Suprapubic skin (tissue), 4 donors: ENCODE results near the gene DYNLT2B. TPM values are rescaled to one million over a fixed set of nuclear protein-coding genes. Genes with fewer than 3 reads are reported as not detected.
"Not testable (repeated sequence)": the region's sequence is repeated elsewhere in the genome, so short reads cannot be mapped to it uniquely, and the experiment has no call there.

Experiments used
- DNase-seq, 2 donors: peaks; one replicate each; pipeline ENCODE4 v3.0.0-alpha.2; 2019; ENCODE audit warnings: low spot score in 2 of 2
- H3K27ac ChIP-seq: fragments of 200-600 bp; sonication (generic); one replicate; pipeline ENCODE4 v1.5.1; 2019
- H3K27me3 ChIP-seq: fragments of 200-600 bp; sonication (generic); one replicate; pipeline ENCODE4 v1.5.1; 2019
- H3K36me3 ChIP-seq: fragments of 200-600 bp; sonication (generic); one replicate; pipeline ENCODE4 v1.5.1; 2019
- H3K4me1 ChIP-seq: fragments of 200-600 bp; sonication (generic); one replicate; pipeline ENCODE4 v1.5.1; 2019
- H3K4me3 ChIP-seq: fragments of 200-600 bp; sonication (generic); one replicate; pipeline ENCODE4 v1.5.1; 2019; ENCODE audit warnings: mild to moderate bottlenecking
- H3K9me3 ChIP-seq: fragments of 200-600 bp; sonication (generic); one replicate; pipeline ENCODE4 v1.5.1; 2019
- EP300 ChIP-seq: sonication (generic); formaldehyde crosslinking; IDR thresholded peaks from one replicate; pipeline ENCODE4 v1.6.1; 2017; ENCODE audit warnings: antibody characterized with exemption
- POLR2A ChIP-seq, 2 donors: fragments of 450-650 bp; IDR thresholded peaks; one replicate each; pipeline ENCODE4 v1.6.1; 2017; ENCODE audit warnings: antibody characterized with exemption in 2 of 2, mild to moderate bottlenecking in 2 of 2, moderate library complexity in 2 of 2
- POLR2AphosphoS5 ChIP-seq, 3 donors: sonication (generic); formaldehyde crosslinking; IDR thresholded peaks; one replicate each; pipeline ENCODE4 v1.6.1; 2017; ENCODE audit warnings: antibody characterized with exemption in 3 of 3
- WGBS: methylation state at CpG from one replicate; pipeline ENCODE4 v1.1.5; 2018; 5-methylcytosine and 5-hydroxymethylcytosine counted together
- total RNA-seq, 4 donors: library from RNA; depleted of rRNA; stranded (reverse); fragments of >200 nt; gene quantifications; one replicate each; pipeline ENCODE4 v1.1.0, GENCODE V29; 2016
- TF ChIP-seq, protein P1 (sequence below), 2 donors: fragments of 200-600 bp in 1 of 2; fragments of 450-650 bp in 1 of 2; sonication (generic) in 1 of 2; IDR thresholded peaks; one replicate each; pipeline ENCODE4 v1.5.1; 2016 to 2019; ENCODE audit warnings: antibody characterized with exemption in 2 of 2, mild to moderate bottlenecking in 1 of 2, moderate library complexity in 1 of 2

The DYNLT2B gene
- 10 to 100 TPM in 2 of 4 donors, 1 to 10 TPM in 2; 5.3 to 13.1 (median 10.6) TPM for total RNA-seq

DNA sequence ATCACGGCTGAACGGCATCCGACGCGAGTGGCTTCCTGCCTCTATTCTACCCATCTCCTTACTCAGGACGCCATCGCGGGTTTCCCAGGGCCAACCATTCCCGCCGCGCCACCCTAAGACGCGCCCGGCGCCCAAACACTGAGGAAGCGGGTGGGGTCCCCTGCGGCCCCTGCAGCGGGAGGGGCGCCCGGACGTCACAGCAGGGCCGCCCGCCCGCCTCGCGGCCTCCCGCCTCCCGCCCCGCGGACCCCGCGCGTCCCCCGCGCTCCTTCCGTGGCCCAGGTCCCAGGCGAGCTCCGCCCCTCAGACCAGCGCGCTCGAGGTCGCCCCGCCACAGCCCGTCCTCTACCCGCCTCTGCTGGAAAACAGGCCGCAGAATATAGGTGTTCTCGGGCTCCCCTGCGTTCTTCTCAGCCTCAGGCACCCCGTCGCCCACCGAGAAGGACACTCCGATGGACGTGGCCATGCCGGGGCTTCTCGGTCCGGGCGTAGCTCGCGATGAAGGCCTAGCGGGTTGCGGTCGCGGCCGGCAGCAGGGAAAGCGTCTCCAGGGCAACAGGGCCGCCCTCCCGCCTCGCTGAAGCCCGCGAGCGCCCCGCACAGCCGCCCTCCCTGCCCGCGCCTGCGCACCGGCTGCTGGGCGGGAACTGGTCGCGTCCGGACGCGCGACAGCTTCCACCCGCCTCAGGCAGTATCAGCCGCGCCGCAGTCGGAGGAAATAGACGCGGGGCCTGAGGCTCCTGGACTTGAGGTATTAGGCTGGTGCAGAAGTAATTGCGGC is at the start of gene DYNLT2B:
Gene DYNLT2B (minus strand): TSS at position 554 of the 781 bp plus-strand sequence. CDS start 88 bp downstream, at position 466.
- H3K27ac ChIP-seq, result peak within 1 kb of the TSS; percentile 92
- peaks cover 20% of the 10 kb centered on the region for H3K4me1 ChIP-seq
- WGBS, result under 1% methylated on average over 22 of the region's 92 CpGs
- DNase-seq, result peak; percentile 90
- H3K9me3 ChIP-seq, result no peaks in the 10 kb centered on the region
- H3K36me3 ChIP-seq, result no peaks in the 10 kb centered on the region
- no peaks in the 10 kb centered on the region for H3K27me3 ChIP-seq
- TF ChIP-seq POLR2A (IDR thresholded peaks at IDR 0.05) (peak in 1 of 2 donors; percentile 20), POLR2AphosphoS5 (IDR thresholded peaks at IDR 0.05) (peak in 1 of 3 donors; percentile 21), EP300 (no peak)
- TF ChIP-seq, protein P1, sequence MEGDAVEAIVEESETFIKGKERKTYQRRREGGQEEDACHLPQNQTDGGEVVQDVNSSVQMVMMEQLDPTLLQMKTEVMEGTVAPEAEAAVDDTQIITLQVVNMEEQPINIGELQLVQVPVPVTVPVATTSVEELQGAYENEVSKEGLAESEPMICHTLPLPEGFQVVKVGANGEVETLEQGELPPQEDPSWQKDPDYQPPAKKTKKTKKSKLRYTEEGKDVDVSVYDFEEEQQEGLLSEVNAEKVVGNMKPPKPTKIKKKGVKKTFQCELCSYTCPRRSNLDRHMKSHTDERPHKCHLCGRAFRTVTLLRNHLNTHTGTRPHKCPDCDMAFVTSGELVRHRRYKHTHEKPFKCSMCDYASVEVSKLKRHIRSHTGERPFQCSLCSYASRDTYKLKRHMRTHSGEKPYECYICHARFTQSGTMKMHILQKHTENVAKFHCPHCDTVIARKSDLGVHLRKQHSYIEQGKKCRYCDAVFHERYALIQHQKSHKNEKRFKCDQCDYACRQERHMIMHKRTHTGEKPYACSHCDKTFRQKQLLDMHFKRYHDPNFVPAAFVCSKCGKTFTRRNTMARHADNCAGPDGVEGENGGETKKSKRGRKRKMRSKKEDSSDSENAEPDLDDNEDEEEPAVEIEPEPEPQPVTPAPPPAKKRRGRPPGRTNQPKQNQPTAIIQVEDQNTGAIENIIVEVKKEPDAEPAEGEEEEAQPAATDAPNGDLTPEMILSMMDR (IDR thresholded peaks at IDR 0.05), result no peak
- peak within 1 kb of the TSS; percentile 96 for H3K4me3 ChIP-seq

DNA sequence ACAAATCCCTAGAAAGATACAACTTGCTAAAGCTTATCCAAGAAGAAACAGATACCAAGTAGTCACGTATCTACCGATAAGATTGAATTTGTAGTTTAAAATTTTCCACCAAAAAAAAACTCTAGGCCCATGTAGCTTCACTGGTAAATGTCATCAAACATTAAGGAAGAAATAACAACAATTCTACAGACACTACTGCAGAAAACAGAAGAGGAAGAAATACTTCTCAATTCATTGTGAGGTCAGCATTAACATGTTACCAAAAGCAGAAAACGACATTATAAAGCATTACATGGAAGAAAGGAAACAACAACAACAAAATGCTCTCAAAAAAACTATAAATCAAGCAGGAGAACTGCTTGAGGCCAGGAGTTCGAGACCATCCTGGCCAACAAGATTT is 47.7 kb upstream of the DYNLT2B start:
- TF ChIP-seq, protein P1 (IDR thresholded peaks at IDR 0.05), result no peak
- no peak for TF ChIP-seq EP300
- no peak for TF ChIP-seq POLR2A (IDR thresholded peaks at IDR 0.05)
- TF ChIP-seq POLR2AphosphoS5 (IDR thresholded peaks at IDR 0.05), result no peak
- Histone ChIP-seq H3K27me3 (no peaks in the 10 kb centered on the region), H3K36me3 (peaks cover 52% of the 10 kb centered on the region), H3K9me3 (no peaks in the 10 kb centered on the region), H3K27ac (no peak overlapping the region), H3K4me1 (no peaks in the 10 kb centered on the region), H3K4me3 (no peak overlapping the region)
- DNase-seq, result no peak
- whole genome bisulfite sequencing, result 72% methylated on average over 4 of the region's 4 CpGs

DNA sequence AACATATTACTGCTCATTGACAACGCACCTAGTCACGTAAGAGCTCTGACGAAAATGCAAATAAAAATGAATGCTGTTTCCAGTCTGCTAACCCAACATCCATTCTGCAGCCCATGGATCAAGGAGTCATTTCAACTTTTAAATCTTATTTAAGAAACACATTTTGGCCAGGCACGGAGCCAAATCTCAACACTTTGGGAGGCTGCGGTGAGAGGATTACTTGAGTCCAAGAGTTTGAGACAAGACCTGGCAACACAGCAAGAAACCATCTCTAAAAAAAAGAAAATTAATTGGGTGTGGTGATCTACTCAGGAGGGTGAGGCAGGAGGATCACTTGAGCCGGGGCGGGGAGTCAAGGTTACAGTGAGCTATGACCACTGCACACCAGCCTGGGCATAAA is 42.5 kb upstream of the DYNLT2B start:
- TF ChIP-seq, protein P1 (IDR thresholded peaks at IDR 0.05), result no peak
- no peak for TF ChIP-seq POLR2AphosphoS5 (IDR thresholded peaks at IDR 0.05)
- TF ChIP-seq EP300, result no peak
- H3K27ac ChIP-seq, result no peak overlapping the region
- H3K36me3 ChIP-seq, result peaks cover 50% of the 10 kb centered on the region
- H3K4me3 ChIP-seq, result no peak overlapping the region
- no peaks in the 10 kb centered on the region for H3K9me3 ChIP-seq
- no peak for DNase-seq
- H3K4me1 ChIP-seq, result no peaks in the 10 kb centered on the region
- WGBS, result 88% methylated on average over 7 of the region's 7 CpGs
- no peaks in the 10 kb centered on the region for H3K27me3 ChIP-seq

DNA sequence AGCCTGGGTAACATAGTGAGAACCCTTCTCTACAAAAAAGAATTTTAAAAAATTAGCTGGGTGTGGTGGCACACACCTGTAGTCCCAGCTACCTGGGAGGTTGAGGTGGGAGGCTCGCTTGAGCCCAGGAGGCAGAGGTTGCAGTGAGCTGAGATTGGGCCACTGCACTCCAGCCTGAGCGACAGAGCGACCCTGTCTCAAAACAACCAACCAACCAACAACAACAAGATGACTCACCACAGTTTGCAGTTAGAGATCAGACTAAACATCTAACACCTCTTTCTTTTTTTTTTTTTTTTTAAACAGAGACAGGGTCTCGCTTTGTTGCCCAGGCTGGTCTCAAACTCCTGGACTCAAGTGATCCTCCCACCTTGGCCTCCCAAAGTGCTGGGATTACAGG is 40.5 kb upstream of the DYNLT2B start:
- not testable (repeated sequence) for H3K9me3 ChIP-seq, H3K27me3 ChIP-seq, H3K4me1 ChIP-seq, H3K4me3 ChIP-seq, DNase-seq, H3K27ac ChIP-seq
- 93% methylated on average over 4 of the region's 4 CpGs for WGBS
- peaks cover 55% of the 10 kb centered on the region for H3K36me3 ChIP-seq

DNA sequence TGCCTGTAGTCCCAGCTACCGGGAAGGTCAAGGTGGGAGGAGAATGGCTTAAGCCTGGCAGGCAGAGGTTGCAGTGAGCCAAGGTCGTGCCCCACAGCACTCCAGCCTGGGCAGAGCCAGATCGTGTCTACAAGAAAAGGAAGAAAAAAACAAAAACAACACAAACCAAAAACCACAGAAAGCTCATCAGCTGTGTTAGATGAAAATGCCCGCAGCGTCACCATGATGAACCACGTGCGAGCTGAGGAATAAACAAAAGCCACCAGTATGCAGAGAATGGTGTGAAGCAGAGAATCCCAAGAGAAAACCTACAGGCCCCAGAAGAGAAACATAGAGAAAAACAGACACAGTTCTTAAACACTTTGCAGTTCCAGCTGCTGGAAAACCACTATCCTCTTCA is 39.9 kb upstream of the DYNLT2B start:
- Histone ChIP-seq H3K36me3 (peaks cover 55% of the 10 kb centered on the region), H3K27me3 (no peaks in the 10 kb centered on the region), H3K27ac (no peak overlapping the region), H3K4me3 (no peak overlapping the region), H3K4me1 (no peaks in the 10 kb centered on the region), H3K9me3 (no peaks in the 10 kb centered on the region)
- 85% methylated on average over 7 of the region's 7 CpGs for WGBS
- TF ChIP-seq, protein P1 (IDR thresholded peaks at IDR 0.05), result no peak
- TF ChIP-seq EP300 (no peak), POLR2AphosphoS5 (IDR thresholded peaks at IDR 0.05) (no peak), POLR2A (IDR thresholded peaks at IDR 0.05) (no peak)
- no peak for DNase-seq
